DMS153 treated with DMSO at 0.1 percent for 48 hours (cell line): Measurements from ENCODE around the gene RYR2.
"Not testable (repeated sequence)": the region's sequence is repeated elsewhere in the genome, so short reads cannot be mapped to it uniquely, and the experiment has no call there.

Experiments
- DNase-seq: peaks from one replicate; lab custom pipeline; 2025; ENCODE audit not compliant: unreplicated experiment; lab: John Stamatoyannopoulos, UW

Gene RYR2

DNA sequence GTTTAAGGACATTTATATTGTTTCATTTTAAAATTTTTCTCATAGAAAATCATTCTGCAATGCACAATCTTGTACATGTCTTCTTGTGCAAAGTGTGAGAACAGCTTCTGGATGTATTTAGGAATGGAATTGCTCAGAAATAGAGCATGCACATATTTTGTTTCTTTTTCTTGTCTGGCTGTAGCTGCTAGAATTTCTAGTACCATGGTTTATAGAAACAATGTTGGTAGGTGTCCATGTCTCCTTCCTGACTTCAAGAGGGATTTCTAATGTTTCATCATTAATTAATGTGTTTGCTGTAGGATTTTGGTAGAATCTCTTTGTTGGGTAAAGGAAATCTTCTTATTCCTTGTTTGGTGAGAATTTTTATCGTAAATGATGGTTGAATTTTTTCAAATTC is 99.0 kb downstream of the RYR2 start:
- DNase-seq, result no peak

DNA sequence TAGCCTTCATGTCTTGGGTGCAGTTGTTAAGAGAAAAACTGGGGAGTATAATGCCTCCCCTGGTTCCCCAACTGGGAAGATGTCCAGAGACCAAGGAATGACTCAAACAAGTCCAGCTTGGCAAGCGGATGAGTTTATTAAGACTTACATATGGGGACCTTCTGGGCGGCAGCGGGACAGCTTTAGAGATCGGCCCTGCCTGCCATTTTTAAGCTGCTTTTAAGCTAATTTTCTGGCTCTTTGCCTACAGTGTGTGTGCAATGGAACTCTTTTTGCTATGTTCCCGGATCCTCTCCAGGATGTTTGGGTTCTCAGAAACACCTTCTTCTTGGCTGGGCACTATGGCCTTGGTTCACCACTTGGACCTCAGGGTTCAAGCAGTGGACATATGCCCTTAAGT is 99.5 kb downstream of the RYR2 start:
- DNase-seq, result no peak

DNA sequence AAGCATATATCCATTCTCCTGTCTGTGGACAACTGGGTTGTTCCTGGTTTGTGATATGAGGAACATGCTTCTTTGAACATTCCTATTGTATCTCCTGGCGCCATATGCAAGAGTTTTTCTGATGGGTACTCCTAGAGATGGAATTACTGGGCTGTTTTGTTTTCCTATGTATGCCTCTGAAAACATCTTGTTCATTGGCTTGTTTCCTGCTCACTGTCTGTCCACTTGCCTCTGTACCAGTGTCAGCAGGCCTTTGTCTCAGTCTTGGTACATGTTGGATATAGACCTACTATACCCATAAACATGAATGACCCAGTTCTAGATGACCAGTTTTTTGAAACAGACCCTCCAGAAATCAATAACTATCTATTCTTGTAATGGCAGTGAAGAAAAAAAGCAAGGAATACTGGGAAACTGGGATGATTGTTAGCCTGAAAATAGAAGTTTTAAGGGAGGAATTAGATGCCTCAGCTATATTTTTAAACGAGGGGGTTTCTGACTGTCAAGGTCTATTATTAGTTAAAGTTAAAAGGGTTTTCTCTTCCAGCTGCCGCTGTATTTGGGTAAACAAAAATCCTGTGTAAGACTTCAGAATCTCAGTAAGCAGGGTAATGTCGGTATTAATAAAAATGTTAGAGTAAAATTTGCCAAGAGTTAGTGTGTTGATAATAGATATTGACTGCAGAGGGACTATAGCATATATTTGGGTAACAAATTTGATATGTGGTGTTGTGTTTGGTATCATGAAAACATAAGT is 103.6 kb downstream of the RYR2 start:
- no peak for DNase-seq

DNA sequence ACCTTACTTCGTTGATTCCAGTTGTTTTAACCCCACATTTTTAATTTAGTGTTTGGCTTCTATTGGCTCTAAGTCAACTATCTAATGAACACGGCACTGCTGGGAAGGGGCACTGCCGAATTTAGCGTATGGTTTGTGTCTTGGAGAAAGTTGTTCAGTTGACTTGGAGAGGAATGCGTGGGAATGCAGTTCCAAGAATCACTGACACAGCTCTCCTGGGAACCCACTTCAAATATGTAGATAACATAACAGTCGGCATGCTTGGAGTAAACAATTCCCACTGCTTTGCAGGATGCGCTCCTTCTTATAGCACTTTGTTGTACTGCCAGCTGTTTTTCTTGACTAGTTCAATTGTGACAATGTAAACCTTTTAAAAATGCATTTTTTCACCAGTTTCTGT is 104.3 kb downstream of the RYR2 start:
- DNase-seq, result no peak

DNA sequence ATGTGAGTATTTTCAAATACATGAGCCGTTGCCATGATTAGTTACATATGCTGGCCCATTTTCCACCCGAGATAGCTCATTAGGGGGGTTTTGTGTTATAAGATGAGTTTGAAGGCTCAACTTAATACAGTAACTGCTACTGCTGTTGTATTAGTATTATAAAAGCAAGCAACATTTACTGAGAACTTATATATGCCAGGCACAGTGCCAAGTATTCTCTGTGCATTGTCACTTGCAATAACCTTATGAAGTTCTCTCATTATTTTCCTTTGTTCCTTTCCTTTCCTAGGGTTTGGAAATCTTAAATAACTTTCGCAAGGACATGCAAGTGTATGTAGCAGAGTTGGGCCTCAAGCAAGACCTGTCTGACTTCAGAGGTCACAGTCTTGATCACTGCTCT is 107.9 kb downstream of the RYR2 start:
- no peak for DNase-seq

DNA sequence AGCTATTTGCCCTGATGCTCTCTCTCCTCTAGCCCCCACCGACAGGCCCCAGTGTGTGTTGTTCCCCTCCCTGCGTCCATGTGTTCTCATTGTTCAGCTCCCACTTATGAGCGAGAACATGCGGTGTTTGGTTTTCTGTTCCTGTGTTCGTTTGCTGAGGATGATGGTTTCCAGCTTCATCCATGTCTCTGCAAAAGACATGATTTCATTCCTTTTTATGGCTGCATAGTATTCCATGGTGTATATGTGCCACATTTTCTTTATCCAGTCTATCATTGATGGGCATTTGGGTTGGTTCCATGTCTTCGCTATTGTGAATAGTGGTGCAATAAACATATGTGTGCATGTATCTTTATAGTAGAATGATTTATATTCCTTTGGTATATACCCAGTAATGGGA is 110.0 kb downstream of the RYR2 start:
- not testable (repeated sequence) for DNase-seq

DNA sequence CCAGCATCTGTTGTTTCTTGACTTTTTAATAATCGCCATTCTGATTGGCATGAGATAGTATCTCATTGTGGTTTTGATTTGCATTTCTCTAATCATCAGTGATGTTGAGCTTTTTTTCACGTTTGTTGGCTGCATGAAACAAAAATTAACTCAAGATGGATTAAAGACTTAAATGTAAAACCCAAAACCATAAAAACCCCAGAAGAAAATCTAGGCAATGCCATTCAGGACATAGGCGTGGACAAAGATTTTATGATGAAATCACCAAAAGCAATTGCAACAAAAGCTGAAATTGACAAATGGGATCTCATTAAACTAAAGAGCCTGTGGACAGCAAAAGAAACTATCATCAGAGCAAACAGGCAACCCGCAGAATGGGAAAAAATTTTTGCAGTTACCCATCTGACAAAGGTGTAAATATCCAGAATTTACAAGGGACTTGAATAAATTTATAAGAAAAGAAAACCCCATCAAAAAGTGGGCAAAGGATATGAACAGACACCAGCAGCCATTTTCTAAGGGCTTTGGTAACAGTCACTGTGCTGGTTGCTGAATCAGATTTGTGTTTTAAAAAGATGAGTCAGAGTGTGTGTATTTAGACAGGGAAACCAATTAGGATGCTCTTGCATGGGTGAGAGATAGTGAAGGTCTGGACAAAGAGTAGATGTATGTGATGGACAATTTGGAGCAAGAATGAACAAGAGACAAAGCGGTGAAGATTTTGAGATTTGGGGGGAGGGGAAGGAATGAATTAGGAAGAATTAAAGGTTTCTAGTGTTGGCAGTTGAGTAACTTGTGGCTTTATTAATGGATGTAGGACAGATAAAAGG is 110.7 kb downstream of the RYR2 start:
- no peak for DNase-seq

DNA sequence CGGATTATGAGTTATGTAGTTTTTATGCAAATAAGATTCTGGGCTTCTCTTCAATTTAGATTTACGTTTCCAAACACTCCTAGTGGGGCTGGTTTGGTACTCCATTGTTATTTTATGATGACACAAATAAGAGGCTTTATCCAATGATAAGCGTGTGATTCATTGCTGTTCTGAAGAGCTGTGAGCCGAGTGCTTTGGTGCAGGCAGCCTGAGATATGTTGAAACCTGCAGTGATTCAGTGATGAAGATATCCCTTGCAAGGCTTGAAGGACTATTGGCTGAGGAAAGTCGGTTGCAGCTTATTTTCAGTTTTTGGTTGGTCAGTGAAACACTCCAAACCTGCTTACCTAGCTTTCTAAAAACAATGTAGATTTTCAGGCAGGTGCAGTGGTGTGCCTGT is 112.2 kb downstream of the RYR2 start:
- DNase-seq, result no peak

DNA sequence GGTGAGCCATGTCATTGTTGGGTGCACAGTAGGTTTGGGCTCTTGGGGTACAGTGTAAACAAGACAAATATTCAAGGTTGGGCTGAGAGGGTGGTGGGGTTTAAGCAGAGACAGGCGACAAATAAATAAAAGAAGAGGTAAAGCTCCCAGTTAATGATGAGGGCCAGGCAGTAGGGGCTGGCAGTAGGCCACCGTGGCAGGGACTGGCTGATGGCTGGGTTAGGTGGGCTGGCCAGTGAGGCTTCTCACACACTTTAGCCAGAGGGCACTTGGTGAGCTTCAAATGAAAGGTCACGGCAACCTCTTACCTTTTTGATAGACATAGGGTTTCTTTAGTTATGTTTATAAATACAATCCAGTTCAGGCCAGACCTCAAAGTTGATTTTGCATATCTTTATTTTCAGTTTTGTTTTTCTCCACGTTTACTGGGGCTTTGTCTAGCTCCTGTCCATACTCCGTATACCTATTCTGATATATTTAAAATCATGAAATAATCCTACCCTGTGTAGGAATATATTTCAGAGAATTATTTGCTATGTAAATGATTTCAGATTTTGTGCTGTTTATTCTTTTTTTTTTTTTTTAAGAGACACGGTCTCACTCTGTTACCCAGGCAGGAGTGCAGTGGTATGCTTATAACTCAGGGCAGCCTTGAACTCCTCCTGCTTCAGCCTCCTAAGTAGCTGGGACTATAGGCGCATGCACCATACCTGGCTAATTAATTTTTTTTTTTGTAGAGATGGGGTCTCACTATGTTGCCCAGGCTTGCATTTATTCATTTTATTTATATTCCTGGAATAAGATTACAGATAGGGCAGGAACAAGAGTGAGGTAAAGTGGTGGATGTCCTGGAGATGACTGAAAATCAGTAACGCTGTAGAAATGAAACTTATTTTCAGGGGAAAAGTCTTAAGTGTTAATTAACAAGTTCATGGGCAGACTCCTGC is 122.7 kb downstream of the RYR2 start:
- DNase-seq, result no peak

DNA sequence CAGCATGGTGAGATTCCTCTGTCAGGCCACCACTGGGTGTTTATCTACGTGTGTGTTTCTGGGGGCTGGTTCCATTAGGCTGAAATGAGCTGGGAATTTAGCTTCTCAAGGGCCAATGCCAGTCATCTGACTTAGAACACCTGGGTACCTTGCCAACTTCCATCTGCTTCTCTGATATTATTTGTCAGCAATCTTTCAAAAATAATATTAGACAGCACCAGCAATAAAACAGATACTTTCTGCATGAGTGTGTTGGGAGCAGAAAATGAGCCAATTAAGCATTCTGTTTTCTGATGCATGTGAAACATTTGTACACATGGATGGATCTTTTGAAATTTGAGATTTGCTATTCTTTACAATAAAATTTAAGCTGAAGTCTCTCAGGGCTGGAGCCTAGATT is 124.1 kb downstream of the RYR2 start:
- DNase-seq, result no peak

DNA sequence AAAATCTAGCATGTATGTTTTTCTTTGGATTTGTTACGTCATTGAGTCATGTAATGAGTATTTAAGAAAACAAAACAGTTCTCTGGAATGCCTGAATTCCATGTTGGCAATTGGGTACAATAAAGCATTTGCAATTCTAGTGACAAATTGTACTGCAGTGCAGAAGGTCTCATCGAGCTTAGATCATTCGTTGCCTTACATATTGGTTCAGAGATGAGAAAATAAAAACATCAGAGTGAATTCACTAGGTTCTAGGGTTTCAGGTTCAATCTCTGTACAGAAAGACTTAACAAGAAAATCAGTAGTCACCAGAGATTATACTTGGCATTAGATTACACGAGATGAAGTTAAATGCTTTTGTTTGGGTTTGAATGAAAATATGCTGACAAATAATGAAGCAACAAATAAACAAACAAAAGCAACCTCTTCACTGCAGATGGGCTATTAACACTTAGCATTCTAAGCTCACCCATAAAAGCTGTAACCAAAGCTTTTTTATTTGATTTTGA is 124.7 kb downstream of the RYR2 start:
- DNase-seq, result no peak

DNA sequence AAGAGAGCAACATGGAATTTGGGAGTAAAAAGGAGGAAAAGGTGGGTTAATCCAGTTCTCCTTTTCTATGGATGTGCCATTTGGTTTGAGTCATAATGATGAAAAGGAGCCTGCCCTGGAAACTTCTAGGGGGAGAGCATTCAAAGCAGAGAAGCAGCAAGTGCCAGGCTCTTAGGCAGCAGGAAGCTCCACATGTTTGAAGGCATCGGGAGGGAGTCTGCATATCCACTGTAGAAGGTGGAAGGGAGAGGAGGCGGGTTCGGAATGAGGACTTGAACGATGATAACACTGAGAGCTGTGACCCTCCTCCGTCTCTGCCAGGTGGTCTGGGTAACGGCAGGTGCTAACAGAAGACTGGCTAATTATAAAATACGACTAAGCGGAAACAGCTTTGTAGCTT is 128.2 kb downstream of the RYR2 start:
- no peak for DNase-seq

DNA sequence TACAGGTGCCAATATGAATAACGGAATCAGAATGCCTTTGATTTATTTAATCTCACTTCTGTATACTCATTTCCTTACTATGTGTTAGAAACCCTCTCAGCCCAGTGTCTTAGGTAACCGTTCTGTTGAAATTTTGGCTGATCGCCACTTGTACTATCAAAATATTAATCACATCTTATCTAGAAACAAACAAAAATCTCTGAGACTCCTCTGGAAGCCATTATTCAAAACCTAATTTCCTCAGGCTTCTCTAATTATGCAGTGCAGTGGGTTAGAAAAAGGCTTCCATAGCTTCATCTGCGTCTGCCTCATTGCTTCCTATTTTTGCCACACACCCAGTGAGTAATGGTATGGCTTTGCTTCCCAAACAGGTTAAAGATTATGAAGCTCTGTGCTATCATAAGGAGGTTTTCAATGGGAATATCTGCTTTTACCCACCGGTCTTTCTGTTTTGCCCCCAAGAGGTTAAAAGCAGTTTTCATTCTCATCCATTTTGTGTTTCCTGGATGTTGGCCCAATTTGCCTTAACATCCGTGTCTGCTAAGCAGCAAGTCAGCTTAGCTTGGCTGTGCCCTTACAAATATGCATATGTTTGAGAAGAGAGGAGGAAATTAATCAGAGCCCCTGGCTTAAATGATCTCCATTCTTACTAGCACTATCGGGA is 129.6 kb downstream of the RYR2 start:
- no peak for DNase-seq

DNA sequence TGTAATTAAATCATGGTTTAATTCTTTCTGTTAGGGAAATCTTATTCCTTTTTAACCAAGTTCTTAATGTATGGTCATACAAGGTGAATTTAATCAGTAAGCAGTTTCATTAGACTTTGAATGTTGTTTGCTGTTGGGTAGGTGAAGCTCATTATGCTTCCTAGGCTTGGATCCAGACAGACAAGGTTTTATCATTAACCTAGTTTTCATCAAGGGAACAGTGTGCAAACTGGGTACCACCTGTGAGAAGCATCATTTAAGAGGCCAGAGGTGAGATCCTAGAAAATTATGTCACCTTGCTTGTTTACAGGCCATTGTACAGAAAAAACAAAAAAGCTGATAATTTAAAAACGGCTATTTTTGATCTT is 130.1 kb downstream of the RYR2 start:
- DNase-seq, result no peak

DNA sequence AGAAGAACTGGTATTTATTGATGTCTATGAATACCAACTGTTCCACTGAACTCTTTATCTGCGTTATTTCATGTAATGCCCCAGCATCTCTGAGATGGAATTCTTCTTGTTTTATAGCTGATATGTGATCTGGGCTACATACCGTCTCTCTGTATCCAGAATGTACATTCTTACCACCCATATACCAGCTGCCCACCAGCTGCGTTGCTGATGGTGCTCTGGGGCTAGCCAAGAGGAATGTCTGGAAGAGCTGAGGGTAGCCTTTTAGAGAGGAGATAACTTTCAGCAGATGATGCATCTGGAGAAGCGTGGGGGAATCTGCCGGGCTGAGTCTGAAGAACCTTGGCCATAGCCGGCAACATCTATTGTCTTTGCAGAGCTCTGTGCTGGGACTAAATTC is 137.5 kb downstream of the RYR2 start:
- no peak for DNase-seq

DNA sequence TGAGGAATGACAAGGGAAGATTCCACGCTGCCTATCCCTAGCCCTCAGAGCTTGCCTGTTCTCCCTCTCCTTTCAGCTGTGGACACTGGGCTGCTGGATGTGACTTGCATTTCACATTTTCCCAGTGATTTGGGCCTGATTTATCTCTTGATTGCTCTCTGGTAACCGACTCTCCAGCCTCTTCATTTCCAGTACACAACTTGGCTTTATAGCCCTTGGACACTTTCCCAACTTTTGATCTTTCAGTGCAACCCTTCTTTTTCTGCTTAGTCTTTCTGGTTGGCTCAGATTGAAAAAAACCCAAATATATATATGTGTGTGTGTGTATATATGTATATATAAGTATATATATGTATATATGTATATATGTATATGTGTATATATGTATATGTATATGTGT is 138.3 kb downstream of the RYR2 start:
- no peak for DNase-seq

DNA sequence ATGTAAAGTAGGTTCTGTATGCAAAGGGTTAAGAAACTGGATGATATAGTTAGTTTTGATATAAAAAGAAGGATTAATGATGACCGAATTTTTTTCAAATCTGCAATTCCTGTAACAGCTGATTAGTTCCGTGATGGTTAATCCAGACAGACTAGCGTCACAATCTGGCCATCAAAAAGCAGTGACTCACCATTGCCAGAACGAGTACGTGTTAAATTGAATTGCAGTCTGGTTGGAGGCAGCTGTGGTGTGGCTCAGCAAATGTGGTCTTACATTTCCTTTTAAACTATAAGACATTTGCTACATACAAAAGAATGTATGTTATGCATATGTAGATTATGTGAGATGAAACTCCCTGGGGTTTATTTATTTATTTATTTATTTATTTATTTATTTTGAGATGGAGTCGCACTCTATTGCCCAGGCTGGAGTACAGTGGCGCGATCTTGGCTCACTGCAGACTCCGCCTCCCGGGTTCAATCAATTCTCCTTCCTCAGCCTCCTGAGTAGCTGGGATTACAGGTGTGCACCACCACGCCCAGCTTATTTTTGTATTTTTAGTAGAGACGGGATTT is 139.8 kb downstream of the RYR2 start:
- DNase-seq, result no peak

DNA sequence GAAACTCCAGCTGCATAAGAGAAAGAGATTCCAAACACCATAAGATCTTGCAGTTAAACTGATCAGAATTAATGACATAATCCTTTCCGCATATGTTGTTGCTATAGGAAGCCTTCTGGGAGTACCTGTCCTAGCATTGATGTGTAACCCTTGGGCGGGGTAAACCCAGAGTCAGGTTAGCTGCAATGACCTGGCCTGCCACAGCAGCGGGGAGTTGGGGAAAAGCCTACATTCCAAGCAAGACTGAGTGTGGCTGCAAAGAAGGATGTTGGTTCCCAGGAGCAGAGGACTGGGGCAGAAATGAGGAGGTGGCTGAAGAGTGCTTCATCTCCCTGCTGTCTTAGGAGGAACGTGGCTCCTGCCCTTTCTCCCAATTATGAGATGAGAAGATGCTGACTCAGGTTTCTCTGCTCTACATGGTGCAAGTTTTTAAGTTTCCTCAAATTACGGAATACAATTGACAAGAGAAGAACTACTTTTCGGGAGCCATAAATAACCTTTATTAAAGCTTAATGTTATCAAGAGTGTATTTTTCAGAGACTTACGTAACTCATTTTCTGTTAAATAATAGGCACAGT is 142.1 kb downstream of the RYR2 start:
- no peak for DNase-seq

DNA sequence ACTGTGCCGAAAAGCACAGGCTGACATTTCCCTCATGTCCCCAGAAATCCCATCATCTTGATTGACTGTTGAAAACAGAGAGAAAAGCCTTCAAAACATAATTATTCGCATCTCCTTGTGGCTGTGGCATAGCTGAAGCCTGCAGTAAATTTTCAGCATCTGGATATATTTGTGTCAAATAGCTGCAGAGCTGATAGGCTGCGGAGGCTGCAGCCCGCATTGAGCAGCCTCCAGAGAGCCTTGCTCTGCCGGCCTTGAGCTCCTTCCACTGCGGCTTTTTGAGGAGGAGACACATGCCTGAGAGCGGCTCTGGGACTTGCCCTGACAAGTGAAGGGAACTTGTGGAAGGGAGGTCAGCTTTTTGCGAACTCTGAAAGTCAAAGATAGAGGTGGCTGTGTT is 144.7 kb downstream of the RYR2 start:
- DNase-seq, result no peak

DNA sequence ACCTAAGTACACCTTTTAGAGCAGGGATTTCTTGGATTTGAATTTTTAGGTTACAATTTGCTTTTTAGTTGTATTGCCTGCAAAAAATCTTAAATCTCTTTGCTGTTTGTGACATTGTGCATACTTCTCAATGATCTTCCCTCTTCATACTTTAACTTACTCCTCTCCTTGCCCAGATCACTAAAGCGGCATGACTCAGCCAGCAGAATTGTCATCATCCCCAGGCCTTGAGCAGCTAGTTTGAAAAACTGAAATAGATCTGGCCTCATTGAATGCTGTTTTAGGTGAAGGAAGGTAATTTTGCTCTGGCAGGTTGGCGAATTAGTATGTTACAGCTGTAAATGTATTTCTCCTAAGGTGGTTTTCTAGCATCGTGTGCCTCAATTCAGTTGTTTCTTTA is 145.9 kb downstream of the RYR2 start:
- DNase-seq, result no peak
